HCT116 (cell line): ENCODE data around the gene NAMPT. TPM values are rescaled to one million over a fixed set of nuclear protein-coding genes. Genes with fewer than 3 reads are reported as not detected.

ENCODE experiments used
- ATAC-seq: fragments of 200-7000 bp; cut with Tn5 transposase; 2 replicates; pipeline ENCODE4 v1.9.1; 2020; ENCODE audit warnings: mild to moderate bottlenecking, moderate library complexity
- BruUV-seq: library from RNA; stranded (reverse); fragments of 400-500 nt; replicated peaks from 2 replicates; lab custom pipeline; 2021; lab: Mats Ljungman, UMichigan
- CTCF ChIA-PET: fragments of 300-600 bp; sonication (Branson Sonifier 250); formaldehyde crosslinking; loops from one replicate; lab custom pipeline; 2021; ENCODE audit warnings: antibody characterized with exemption; lab: Charles Lee
- POLR2A ChIA-PET: fragments of 300-600, 350-600 bp; sonication (Branson Sonifier 250); formaldehyde crosslinking; loops from one replicate; lab custom pipeline; 2021; ENCODE audit warnings: antibody characterized with exemption; lab: Charles Lee
- RAD21 ChIA-PET, 2 experiments: fragments of 300-600 bp; sonication (Branson Sonifier 250); formaldehyde crosslinking; loops; one replicate each; lab custom pipeline; 2023; ENCODE audit warnings: low total read pairs in 2 of 2; ENCODE audit not compliant: uncharacterized antibody in 2 of 2, unreplicated experiment in 2 of 2, low non-redundant PET in 1 of 2; lab: Charles Lee
- DNase-seq: peaks from one replicate; pipeline ENCODE4 v3.0.0-alpha.2; 2010; ENCODE audit warnings: low read depth, low spot score
- H2AFZ ChIP-seq: fragments of 200-600 bp; shearing (Covaris generic), sonication (generic); 2 replicates; pipeline ENCODE4 v1.6.1; 2017; ENCODE audit warnings: low read depth, mixed run types, mixed read lengths, antibody characterized with exemption, low read length; ENCODE audit not compliant: poor library complexity, severe bottlenecking
- H3K27ac ChIP-seq: 2 replicates; pipeline ENCODE4 v1.5.1; 2012; ENCODE audit warnings: low read depth, low read length
- H3K27me3 ChIP-seq: fragments of 200-600 bp; sonication (generic); 2 replicates; pipeline ENCODE4 v1.6.1; 2016; ENCODE audit warnings: mixed run types, low read length, mixed read lengths; ENCODE audit not compliant: insufficient read depth
- H3K36me3 ChIP-seq, 2 experiments: fragments of 200-500 bp in 1 of 2; fragments of 200-600 bp in 1 of 2; sonication (Bioruptor generic) in 1 of 2; sonication (generic) in 1 of 2; 2 replicates each; pipeline versions ENCODE4 v1.5.1 to v1.6.1; 2014 to 2016; ENCODE audit warnings: low read length in 2 of 2, inconsistent platforms in 1 of 2, mixed read lengths in 1 of 2, mixed run types in 1 of 2; ENCODE audit not compliant: insufficient read depth in 2 of 2, control insufficient read depth in 1 of 2
- H3K4me1 ChIP-seq, 2 experiments: fragments of 200-600 bp in 1 of 2; sonication (generic) in 1 of 2; 2 replicates each; pipeline versions ENCODE4 v1.5.1 to v1.6.1; 2012 to 2017; ENCODE audit warnings: low read length in 2 of 2, inconsistent platforms in 1 of 2, mild to moderate bottlenecking in 1 of 2, mixed read lengths in 1 of 2, mixed run types in 1 of 2, moderate library complexity in 1 of 2; ENCODE audit not compliant: insufficient read depth in 2 of 2, control insufficient read depth in 1 of 2
- H3K4me2 ChIP-seq: fragments of 200-600 bp; sonication (generic); 2 replicates; pipeline ENCODE4 v1.6.1; 2017; ENCODE audit warnings: mixed run types, low read length, mixed read lengths
- H3K4me3 ChIP-seq, 2 experiments: fragments of 200-600 bp in 1 of 2; sonication (generic) in 1 of 2; replicated peaks in 1 of 2; 2 replicates each; pipeline ENCODE4 v1.5.1; 2011 to 2016; ENCODE audit warnings: low read length in 2 of 2, control low read depth in 1 of 2, low read depth in 1 of 2, mild to moderate bottlenecking in 1 of 2, mixed read lengths in 1 of 2, mixed run types in 1 of 2
- H3K79me2 ChIP-seq: fragments of 200-600 bp; sonication (generic); 2 replicates; pipeline ENCODE4 v1.6.1; 2017; ENCODE audit warnings: mild to moderate bottlenecking, mixed run types, low read length, moderate library complexity, mixed read lengths; ENCODE audit not compliant: insufficient read depth
- H3K9ac ChIP-seq: fragments of 200-600 bp; sonication (generic); 2 replicates; pipeline ENCODE4 v1.6.1; 2016; ENCODE audit warnings: low read length, mixed read lengths
- H3K9me2 ChIP-seq: fragments of 200-600 bp; sonication (generic), shearing (Covaris generic); 2 replicates; pipeline ENCODE4 v1.6.1; 2017; ENCODE audit warnings: mixed run types, mild to moderate bottlenecking, moderate library complexity; ENCODE audit not compliant: insufficient read depth
- H3K9me3 ChIP-seq, 2 experiments: fragments of 200-500 bp in 1 of 2; fragments of 200-600 bp in 1 of 2; sonication (Bioruptor generic) in 1 of 2; sonication (generic) in 1 of 2; 2 replicates each; pipeline ENCODE4 v1.6.1; 2014 to 2017; ENCODE audit warnings: low read length in 2 of 2, mixed read lengths in 2 of 2, inconsistent platforms in 1 of 2, low read depth in 1 of 2, mild to moderate bottlenecking in 1 of 2, mixed run types in 1 of 2, moderate library complexity in 1 of 2; ENCODE audit not compliant: control insufficient read depth in 1 of 2, insufficient read depth in 1 of 2
- H4K20me1 ChIP-seq: fragments of 200-600 bp; sonication (generic), shearing (Covaris generic); 2 replicates; pipeline ENCODE4 v1.6.1; 2017; ENCODE audit warnings: mixed run types, mild to moderate bottlenecking, moderate library complexity; ENCODE audit not compliant: insufficient read depth
- ATF3 ChIP-seq: IDR thresholded peaks from 2 replicates; pipeline ENCODE4 v1.6.1; 2012
- CBX3 ChIP-seq: IDR thresholded peaks from 2 replicates; pipeline ENCODE4 v1.6.1; 2012; ENCODE audit warnings: low read depth
- CEBPB ChIP-seq: IDR thresholded peaks from 2 replicates; pipeline ENCODE4 v1.6.1; 2012; ENCODE audit warnings: low read depth
- EGR1 ChIP-seq: IDR thresholded peaks from 2 replicates; pipeline ENCODE4 v1.6.1; 2012; ENCODE audit warnings: low read depth
- FOSL1 ChIP-seq: IDR thresholded peaks from 2 replicates; pipeline ENCODE4 v1.6.1; 2012; ENCODE audit warnings: low read depth
- JUND ChIP-seq: IDR thresholded peaks from 2 replicates; pipeline ENCODE4 v1.6.1; 2012
- POLR2AphosphoS5 ChIP-seq: IDR thresholded peaks from 2 replicates; pipeline ENCODE4 v1.6.1; 2011; ENCODE audit warnings: mild to moderate bottlenecking, low read depth, low read length, moderate library complexity
- SIN3A ChIP-seq: IDR thresholded peaks from 2 replicates; pipeline ENCODE4 v1.6.1; 2012; ENCODE audit warnings: low read depth
- SP1 ChIP-seq: IDR thresholded peaks from 2 replicates; pipeline ENCODE4 v1.6.1; 2012; ENCODE audit warnings: low read depth
- intact Hi-C: fragments of 100-400 bp; cut with micrococcal nuclease; formaldehyde crosslinking; loops from 2 replicates; pipeline ENCODE4 v1.10.0; 2022
- total RNA-seq: library from RNA; stranded (reverse); gene quantifications from one replicate; pipeline ENCODE4 v1.2.1, GENCODE V29; 2021; ENCODE audit not compliant: unreplicated experiment
- TF ChIP-seq, protein P1 (sequence below): IDR thresholded peaks from 2 replicates; pipeline ENCODE4 v1.6.1; 2011; ENCODE audit warnings: mild to moderate bottlenecking, low read length, moderate library complexity; ENCODE audit not compliant: insufficient replicate concordance; ENCODE audit errors: extremely low read depth
- TF ChIP-seq, protein P2 (sequence below), 3 experiments: fragments of 200-600 bp in 1 of 3; sonication (generic) in 1 of 3; IDR thresholded peaks in 2 of 3; conservative IDR thresholded peaks in 1 of 3; 2 replicates each; pipeline ENCODE4 v1.5.1; 2012 to 2017; ENCODE audit warnings: low read depth in 2 of 3, low read length in 2 of 3, antibody characterized with exemption in 1 of 3, borderline replicate concordance in 1 of 3, control low read depth in 1 of 3, mild to moderate bottlenecking in 1 of 3, mixed read lengths in 1 of 3, mixed run types in 1 of 3, moderate library complexity in 1 of 3; ENCODE audit not compliant: insufficient read depth in 1 of 3

The NAMPT gene
- total RNA-seq, 1 experiment from 2014 or later, result 113 TPM

- no peak overlapping the region for H3K9ac ChIP-seq
- H3K4me1 ChIP-seq, result peaks cover 16 to 24% of the 10 kb centered on the region in 2 experiments
- ChIA-PET RAD21 (no interaction called here), POLR2A (no interaction called here), CTCF (no interaction called here)
- no peak overlapping the region for H3K27ac ChIP-seq
- DNase-seq (no peak), ATAC-seq (no peak)
- no peaks in the 10 kb centered on the region for H3K27me3 ChIP-seq
- BruUV-seq, result no TSS peak
- no peak overlapping the region for H2AFZ ChIP-seq
- H3K9me2 ChIP-seq, result no peaks in the 10 kb centered on the region
- H4K20me1 ChIP-seq, result no peaks in the 10 kb centered on the region
- no peak overlapping the region for H3K4me3 ChIP-seq
- no peaks in the 10 kb centered on the region for H3K36me3 ChIP-seq
- no peak overlapping the region for H3K4me2 ChIP-seq
- no peaks in the 10 kb centered on the region for H3K79me2 ChIP-seq
- TF ChIP-seq ATF3 (no peak), CBX3 (no peak), JUND (no peak), EGR1 (no peak), FOSL1 (no peak), CEBPB (no peak), SIN3A (no peak), SP1 (no peak), POLR2AphosphoS5 (no peak)
- TF ChIP-seq, protein P1, sequence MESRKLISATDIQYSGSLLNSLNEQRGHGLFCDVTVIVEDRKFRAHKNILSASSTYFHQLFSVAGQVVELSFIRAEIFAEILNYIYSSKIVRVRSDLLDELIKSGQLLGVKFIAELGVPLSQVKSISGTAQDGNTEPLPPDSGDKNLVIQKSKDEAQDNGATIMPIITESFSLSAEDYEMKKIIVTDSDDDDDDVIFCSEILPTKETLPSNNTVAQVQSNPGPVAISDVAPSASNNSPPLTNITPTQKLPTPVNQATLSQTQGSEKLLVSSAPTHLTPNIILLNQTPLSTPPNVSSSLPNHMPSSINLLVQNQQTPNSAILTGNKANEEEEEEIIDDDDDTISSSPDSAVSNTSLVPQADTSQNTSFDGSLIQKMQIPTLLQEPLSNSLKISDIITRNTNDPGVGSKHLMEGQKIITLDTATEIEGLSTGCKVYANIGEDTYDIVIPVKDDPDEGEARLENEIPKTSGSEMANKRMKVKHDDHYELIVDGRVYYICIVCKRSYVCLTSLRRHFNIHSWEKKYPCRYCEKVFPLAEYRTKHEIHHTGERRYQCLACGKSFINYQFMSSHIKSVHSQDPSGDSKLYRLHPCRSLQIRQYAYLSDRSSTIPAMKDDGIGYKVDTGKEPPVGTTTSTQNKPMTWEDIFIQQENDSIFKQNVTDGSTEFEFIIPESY, result no peak
- TF ChIP-seq, protein P2, sequence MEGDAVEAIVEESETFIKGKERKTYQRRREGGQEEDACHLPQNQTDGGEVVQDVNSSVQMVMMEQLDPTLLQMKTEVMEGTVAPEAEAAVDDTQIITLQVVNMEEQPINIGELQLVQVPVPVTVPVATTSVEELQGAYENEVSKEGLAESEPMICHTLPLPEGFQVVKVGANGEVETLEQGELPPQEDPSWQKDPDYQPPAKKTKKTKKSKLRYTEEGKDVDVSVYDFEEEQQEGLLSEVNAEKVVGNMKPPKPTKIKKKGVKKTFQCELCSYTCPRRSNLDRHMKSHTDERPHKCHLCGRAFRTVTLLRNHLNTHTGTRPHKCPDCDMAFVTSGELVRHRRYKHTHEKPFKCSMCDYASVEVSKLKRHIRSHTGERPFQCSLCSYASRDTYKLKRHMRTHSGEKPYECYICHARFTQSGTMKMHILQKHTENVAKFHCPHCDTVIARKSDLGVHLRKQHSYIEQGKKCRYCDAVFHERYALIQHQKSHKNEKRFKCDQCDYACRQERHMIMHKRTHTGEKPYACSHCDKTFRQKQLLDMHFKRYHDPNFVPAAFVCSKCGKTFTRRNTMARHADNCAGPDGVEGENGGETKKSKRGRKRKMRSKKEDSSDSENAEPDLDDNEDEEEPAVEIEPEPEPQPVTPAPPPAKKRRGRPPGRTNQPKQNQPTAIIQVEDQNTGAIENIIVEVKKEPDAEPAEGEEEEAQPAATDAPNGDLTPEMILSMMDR (IDR thresholded peaks at IDR 0.05 in 2 of 3, conservative IDR thresholded peaks at IDR 0.05 in 1 of 3; ENCODE audit: borderline replicate concordance in 1 of 3, insufficient read depth in 1 of 3, low read depth in 2 of 3, low read length in 2 of 3), result no peak
- intact Hi-C loops, result no loop called here
- H3K9me3 ChIP-seq, result no peaks in the 10 kb centered on the region
Measured at GRCh38 chr7:106219170-106219569, 65.6 kb downstream of the NAMPT start.
